GM18868 (cell line): Measurements from ENCODE around the gene NDC1.
"Not testable (repeated sequence)": the region's sequence is repeated elsewhere in the genome, so short reads cannot be mapped to it uniquely, and the experiment has no call there.

Experiments used
- ATAC-seq: cut with Tn5 transposase; IDR thresholded peaks from one replicate; pipeline ENCODE4 v1.9.1; 2021; ENCODE audit warnings: mild to moderate bottlenecking, moderate library complexity; ENCODE audit not compliant: unreplicated experiment

NDC1 gene

GRCh38 chr1:53826367-53826766, 11.7 kb downstream of the NDC1 start:
- no peak for ATAC-seq

GRCh38 chr1:53825306-53825705, 12.8 kb downstream of the NDC1 start:
- ATAC-seq: no peak

- ATAC-seq: no peak
Observed at GRCh38 chr1:53822931-53823330, 15.2 kb downstream of the NDC1 start.

- ATAC-seq: no peak
Observed at GRCh38 chr1:53821380-53821779, 16.7 kb downstream of the NDC1 start.

GRCh38 chr1:53819387-53819786, 18.7 kb downstream of the NDC1 start:
- no peak for ATAC-seq

GRCh38 chr1:53816584-53816983, 21.5 kb downstream of the NDC1 start:
- not testable (repeated sequence) for ATAC-seq

- ATAC-seq: not testable (repeated sequence)
Observed at GRCh38 chr1:53815484-53815883, 22.6 kb downstream of the NDC1 start.

- ATAC-seq: no peak
Observed at GRCh38 chr1:53811414-53811851, 26.7 kb downstream of the NDC1 start.

- ATAC-seq: no peak
Observed at GRCh38 chr1:53810497-53810896, 27.6 kb downstream of the NDC1 start.

GRCh38 chr1:53810007-53810406, 28.1 kb downstream of the NDC1 start:
- no peak for ATAC-seq

- no peak for ATAC-seq
Observed at GRCh38 chr1:53807916-53808315, 30.2 kb downstream of the NDC1 start.

GRCh38 chr1:53804791-53805505, 33.1 kb downstream of the NDC1 start:
- ATAC-seq: no peak

GRCh38 chr1:53804181-53804580, 33.9 kb downstream of the NDC1 start:
- no peak for ATAC-seq

GRCh38 chr1:53800621-53801020, 37.5 kb downstream of the NDC1 start:
- no peak for ATAC-seq

GRCh38 chr1:53799141-53799540, 39.0 kb downstream of the NDC1 start:
- ATAC-seq: no peak

GRCh38 chr1:53792806-53793205, 45.3 kb downstream of the NDC1 start:
- no peak for ATAC-seq

- no peak for ATAC-seq
Observed at GRCh38 chr1:53787655-53788054, 50.4 kb downstream of the NDC1 start.

- ATAC-seq: no peak
Observed at GRCh38 chr1:53783056-53783455, 55.0 kb downstream of the NDC1 start.

GRCh38 chr1:53781654-53782053, 56.4 kb downstream of the NDC1 start:
- no peak for ATAC-seq

- ATAC-seq: no peak
Observed at GRCh38 chr1:53777272-53777671, 60.8 kb downstream of the NDC1 start.

- no peak for ATAC-seq
Observed at GRCh38 chr1:53771648-53772047, 66.4 kb downstream of the NDC1 start.

GRCh38 chr1:53769780-53770179, 68.3 kb downstream of the NDC1 start:
- no peak for ATAC-seq

- ATAC-seq: no peak
Observed at GRCh38 chr1:53769184-53769583, 68.9 kb downstream of the NDC1 start.
